Testis (tissue), 2 donors: ENCODE data around the gene CYP4F2.

Source experiments
- CTCF ChIP-seq, 3 experiments: fragments of 450-650 bp in 2 of 3; fragments of 200-600 bp in 1 of 3; sonication (generic) in 1 of 3; IDR thresholded peaks; one replicate each; pipeline ENCODE4 v1.5.1; 2016 to 2019; ENCODE audit warnings: antibody characterized with exemption in 3 of 3, mild to moderate bottlenecking in 2 of 3, moderate library complexity in 1 of 3
- POLR2A ChIP-seq: fragments of 450-650 bp; IDR thresholded peaks from one replicate; pipeline ENCODE4 v1.6.1; 2017; ENCODE audit warnings: antibody characterized with exemption, mild to moderate bottlenecking, moderate library complexity

DNA sequence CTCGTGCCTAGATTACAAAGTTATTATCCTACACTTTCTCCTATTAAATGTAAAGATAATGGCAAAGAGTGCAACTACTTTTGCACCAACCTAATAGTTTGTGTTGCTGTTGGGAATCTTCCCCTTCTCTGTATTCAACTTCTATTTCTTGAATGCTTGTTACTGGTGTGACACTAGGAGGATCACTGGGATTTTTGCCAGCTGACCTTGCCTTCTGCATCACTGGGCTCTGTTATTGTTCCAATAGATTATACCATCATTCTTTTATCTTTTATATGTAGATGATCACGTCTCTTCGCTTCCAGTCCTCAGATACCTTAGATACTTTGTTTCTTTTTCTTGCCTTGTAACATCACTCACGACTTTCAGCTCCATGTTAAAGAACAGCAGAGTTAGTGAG is 47.4 kb upstream of the CYP4F2 start:
- TF ChIP-seq POLR2A (no peak), CTCF (IDR thresholded peaks at IDR 0.05) (no peak)
